ENCODE measurements around the gene SAMD4A. TPM values are rescaled to one million over a fixed set of nuclear protein-coding genes. Genes with fewer than 3 reads are reported as not detected.

The SAMD4A gene
- total RNA-seq, 1 experiment from 2014 or later, result 9.6 TPM

GRCh38 chr14:54711812-54712464 is 145.0 kb downstream of the SAMD4A start:
- Mint-ChIP-seq H3K4me1 (peaks cover 0 to 3% of the 10 kb centered on the region in 2 experiments; a peak in 2 of 4 replicates), H3K4me3 (no peak overlapping the region), H3K36me3 (ENCODE audit: insufficient read depth in 1 of 3, low read depth in 3 of 3) (no peaks in the 10 kb centered on the region), H3K27me3 (ENCODE audit: low read depth) (no peaks in the 10 kb centered on the region; the same call in 1 of the 2 replicates), H3K27ac (no peak overlapping the region), H3K9me3 (no peaks in the 10 kb centered on the region; a peak in 2 of 5 replicates)
- no peak overlapping the region for H2BK20ac ChIP-seq (ENCODE audit: low read depth, low read length, poor library complexity, severe bottlenecking)
- no peaks in the 10 kb centered on the region for H3K27me3 ChIP-seq (ENCODE audit: insufficient read depth, low read length)
- H3K79me1 ChIP-seq (ENCODE audit: insufficient read depth, low read depth, low read length, poor library complexity, severe bottlenecking), result no peaks in the 10 kb centered on the region
- no peak overlapping the region for H3K9ac ChIP-seq (ENCODE audit: extremely low read depth, insufficient read length, low read length)
- H4K20me1 ChIP-seq (ENCODE audit: control insufficient read depth, insufficient read depth, insufficient read length), result no peaks in the 10 kb centered on the region
- H3K18ac ChIP-seq (ENCODE audit: insufficient read length, low read depth, low read length), result no peak overlapping the region
- H4K5ac ChIP-seq (ENCODE audit: insufficient read length, low read depth, low read length), result no peak overlapping the region
- no peak overlapping the region for H2BK12ac ChIP-seq (ENCODE audit: insufficient read length, low read depth, low read length)
- no peak for TF ChIP-seq CTCF (conservative IDR thresholded peaks at IDR 0.05)
- no peak overlapping the region for H2AFZ ChIP-seq (ENCODE audit: low read length)
- no peak overlapping the region for H4K91ac ChIP-seq (ENCODE audit: insufficient read length, low read depth, low read length)
- H2BK120ac ChIP-seq (ENCODE audit: low read depth, low read length, poor library complexity, severe bottlenecking), result no peak overlapping the region
- H3K14ac ChIP-seq (ENCODE audit: insufficient read depth, low read length), result no peak overlapping the region
- no peaks in the 10 kb centered on the region for H3K79me2 ChIP-seq (ENCODE audit: insufficient read depth, low read length)
- WGBS (ENCODE audit: extremely low coverage, insufficient read length, low lambda C conversion rate), result no CpG with 5 or more reads among the region's 5 CpGs
- H3K27ac ChIP-seq (ENCODE audit: insufficient read length, low read depth, low read length), result no peak overlapping the region
- no peak overlapping the region for H3K4ac ChIP-seq (ENCODE audit: low read depth, low read length)
- no peak overlapping the region for H2BK5ac ChIP-seq (ENCODE audit: insufficient read length, low read length)
- H3K23me2 ChIP-seq (ENCODE audit: insufficient read length, low read depth, low read length, poor library complexity, severe bottlenecking), result no peaks in the 10 kb centered on the region
- no peaks in the 10 kb centered on the region for H3K4me1 ChIP-seq (ENCODE audit: insufficient read depth, low read length)
- H4K8ac ChIP-seq (replicated peaks; ENCODE audit: insufficient read length, low read depth, low read length), result no peak overlapping the region
- no peak overlapping the region for H3K23ac ChIP-seq (ENCODE audit: insufficient read length, low read depth, low read length)
- no peak overlapping the region for H3K56ac ChIP-seq (ENCODE audit: insufficient read length, low read depth, low read length)
- H3K9me3 ChIP-seq (ENCODE audit: control insufficient read depth, low read depth, low read length), result no peaks in the 10 kb centered on the region
- DNase-seq, result no peak
- H2BK15ac ChIP-seq (ENCODE audit: low read depth, low read length), result no peak overlapping the region
- no peak overlapping the region for H3T11ph ChIP-seq (ENCODE audit: low read length)
- no peak overlapping the region for H3K4me2 ChIP-seq (ENCODE audit: insufficient read depth, insufficient read length, low read length)
- H2AK5ac ChIP-seq (ENCODE audit: insufficient read length, low read length), result no peak overlapping the region
